ENCODE results near the gene DIRAS1.

DNA sequence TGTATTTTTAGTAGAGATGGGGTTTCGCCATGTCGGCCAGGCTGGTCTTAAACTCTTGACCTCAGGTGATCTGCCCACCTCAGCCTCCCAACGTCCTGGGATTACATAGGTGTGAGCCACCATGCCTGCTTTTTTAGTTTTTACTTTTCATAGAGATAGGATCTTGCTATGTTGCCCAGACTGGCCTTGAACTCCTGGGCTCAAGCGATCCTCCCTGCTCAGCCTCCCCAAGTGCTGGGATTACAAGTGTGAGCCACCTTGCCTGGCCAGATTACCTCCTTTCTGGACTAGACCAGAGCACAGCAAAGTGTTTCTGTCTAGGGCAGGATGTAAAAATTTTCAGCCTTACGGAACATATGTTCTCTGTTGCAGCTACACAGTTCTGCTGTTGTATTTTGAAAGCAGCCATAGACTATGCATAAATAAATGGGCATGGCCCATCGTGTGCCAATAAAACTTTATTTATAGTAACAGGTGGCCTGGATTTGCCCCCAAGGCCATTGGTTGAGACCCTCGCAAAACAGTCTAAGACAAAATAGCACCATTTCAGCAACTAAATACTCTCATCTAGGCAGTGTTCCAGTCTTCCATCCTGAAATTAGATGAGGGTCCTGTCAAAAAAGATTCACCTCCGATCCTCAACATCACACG lies 54.7 kb downstream of the DIRAS1 start:
- TF ChIP-seq CTCF (IDR thresholded peaks at IDR 0.05) = no peak
- TF ChIP-seq POLR2A (IDR thresholded peaks at IDR 0.05) = no peak
